HepG2 (cell line): Measurements from ENCODE around the gene OARD1. TPM values are rescaled to one million over a fixed set of nuclear protein-coding genes. Genes with fewer than 3 reads are reported as not detected.

Source experiments
- CBFB ChIP-seq: sonication (generic); formaldehyde crosslinking; IDR thresholded peaks from 2 replicates; pipeline ENCODE4 v1.4.0; 2020; ENCODE audit warnings: missing genetic modification reagents
- FOXK1 ChIP-seq: sonication (generic); formaldehyde crosslinking; IDR thresholded peaks from 2 replicates; pipeline ENCODE4 v1.4.0; 2020; ENCODE audit warnings: low read depth, missing genetic modification reagents, borderline replicate concordance
- HNRNPL ChIP-seq: fragments of 200-400 bp; formaldehyde crosslinking; IDR thresholded peaks from 2 replicates; pipeline ENCODE4 v1.6.1; 2017; ENCODE audit warnings: mild to moderate bottlenecking, low read depth, low read length
- HOXA5 ChIP-seq: sonication (generic); formaldehyde crosslinking; IDR thresholded peaks from 2 replicates; pipeline ENCODE4 v1.4.0; 2020; ENCODE audit warnings: missing genetic modification reagents
- KDM4B ChIP-seq: sonication (generic); formaldehyde crosslinking; IDR thresholded peaks from 2 replicates; pipeline ENCODE4 v1.4.0; 2020; ENCODE audit warnings: missing genetic modification reagents
- KDM5A ChIP-seq: fragments of 200-600 bp; sonication (generic); IDR thresholded peaks from 2 replicates; pipeline ENCODE4 v1.7.0; 2018; ENCODE audit warnings: antibody characterized with exemption, mild to moderate bottlenecking, low read length, borderline replicate concordance
- KLF11 ChIP-seq: IDR thresholded peaks from 2 replicates; pipeline ENCODE4 v1.6.1; 2016; ENCODE audit warnings: missing compliant biosample characterization
- MED8 ChIP-seq: sonication (generic); formaldehyde crosslinking; IDR thresholded peaks from 2 replicates; pipeline ENCODE4 v1.8.1; 2023; ENCODE audit warnings: mild to moderate bottlenecking, missing genetic modification reagents; ENCODE audit not compliant: insufficient replicate concordance
- NONO ChIP-seq, 2 experiments: fragments of 450-650 bp in 1 of 2; sonication (generic) in 1 of 2; formaldehyde crosslinking in 1 of 2; IDR thresholded peaks in 1 of 2; conservative IDR thresholded peaks in 1 of 2; 2 replicates each; pipeline versions ENCODE4 v1.6.1 to v1.8.0; 2017 to 2022; ENCODE audit warnings: mild to moderate bottlenecking in 1 of 2, missing genetic modification reagents in 1 of 2, moderate library complexity in 1 of 2
- PAF1 ChIP-seq: IDR thresholded peaks from 2 replicates; pipeline ENCODE4 v1.6.1; 2016; ENCODE audit warnings: missing genetic modification reagents, missing compliant biosample characterization
- PCBP1 ChIP-seq: fragments of 200-400 bp; formaldehyde crosslinking; IDR thresholded peaks from 2 replicates; pipeline ENCODE4 v1.6.1; 2017; ENCODE audit warnings: mild to moderate bottlenecking, low read depth, low read length, borderline replicate concordance
- RFXAP ChIP-seq: sonication (generic); formaldehyde crosslinking; IDR thresholded peaks from 2 replicates; pipeline ENCODE4 v1.4.0; 2020; ENCODE audit warnings: missing genetic modification reagents, borderline replicate concordance
- TBL1XR1 ChIP-seq: fragments of 150-350 bp; IDR thresholded peaks from 2 replicates; pipeline ENCODE4 v1.6.1; 2014; ENCODE audit warnings: borderline replicate concordance, low read length; ENCODE audit not compliant: partially characterized antibody
- TEAD3 ChIP-seq: optimal IDR thresholded peaks from 2 replicates; pipeline ENCODE3; 2016; ENCODE audit warnings: borderline replicate concordance
- ZBTB20 ChIP-seq: sonication (generic); formaldehyde crosslinking; IDR thresholded peaks from 2 replicates; pipeline ENCODE4 v1.8.1; 2023; ENCODE audit warnings: missing genetic modification reagents, low read depth, mild to moderate bottlenecking, borderline replicate concordance
- ZC3H4 ChIP-seq: sonication (generic); formaldehyde crosslinking; IDR thresholded peaks from 2 replicates; pipeline ENCODE4 v1.4.0; 2020; ENCODE audit warnings: missing genetic modification reagents, borderline replicate concordance
- ZNF468 ChIP-seq: sonication (generic); formaldehyde crosslinking; IDR thresholded peaks from 2 replicates; pipeline ENCODE4 v1.8.0; 2022; ENCODE audit warnings: mild to moderate bottlenecking, moderate library complexity, missing genetic modification reagents
- polyA plus RNA-seq, 8 experiments: library from polyadenylated mRNA; depleted of rRNA in 3 of 8; stranded (reverse) in 7 of 8; unstranded in 1 of 8; fragments of >200 nt; fragmentation: Illumina TruSeq in 4 of 8; extraction: Trizol in 4 of 8; gene quantifications; 2 replicates each; pipeline versions ENCODE4 v1.2.1 to v1.2.3, GENCODE V29; 2011 to 2016; ENCODE audit warnings: low read depth in 4 of 8, missing spikeins in 1 of 8, mixed read lengths in 1 of 8; ENCODE audit not compliant: insufficient read depth in 1 of 8
- total RNA-seq, 5 experiments: library from RNA; depleted of rRNA; stranded (reverse); fragments of >200 nt; fragmentation: Illumina TruSeq; extraction: Trizol; gene quantifications; 2 replicates each; pipeline ENCODE4 v1.2.3, GENCODE V29; 2016; ENCODE audit warnings: low read depth in 1 of 5
- TF ChIP-seq, protein P1 (sequence below): sonication (generic); formaldehyde crosslinking; IDR thresholded peaks from 2 replicates; pipeline ENCODE4 v1.4.0; 2020; ENCODE audit warnings: mild to moderate bottlenecking, missing genetic modification reagents
- TF ChIP-seq, protein P2 (sequence below): IDR thresholded peaks from 2 replicates; pipeline ENCODE4 v1.6.1; 2016
- TF ChIP-seq, protein P3 (sequence below): sonication (generic); formaldehyde crosslinking; IDR thresholded peaks from 2 replicates; pipeline ENCODE4 v1.5.0; 2020; ENCODE audit warnings: mild to moderate bottlenecking, missing genetic modification reagents
- TF ChIP-seq, protein P4 (sequence below): IDR thresholded peaks from 2 replicates; pipeline ENCODE4 v1.6.1; 2016
- TF ChIP-seq, protein P5 (sequence below): sonication (generic); formaldehyde crosslinking; IDR thresholded peaks from 2 replicates; pipeline ENCODE4 v1.8.1; 2023; ENCODE audit warnings: missing genetic modification reagents, mild to moderate bottlenecking, borderline replicate concordance
- TF ChIP-seq, protein P6 (sequence below): sonication (generic); formaldehyde crosslinking; IDR thresholded peaks from 2 replicates; pipeline ENCODE4 v1.8.0; 2023; ENCODE audit warnings: mild to moderate bottlenecking, missing genetic modification reagents
- TF ChIP-seq, protein P7 (sequence below): sonication (generic); formaldehyde crosslinking; IDR thresholded peaks from 2 replicates; pipeline ENCODE4 v1.5.0; 2020; ENCODE audit warnings: mild to moderate bottlenecking, low read depth, missing genetic modification reagents, borderline replicate concordance

Gene OARD1
- total and polyA plus RNA-seq, 2 of the 13 experiments (the other 11 are each of a cell fraction or from before 2014, with no cell fraction given): 18.4 to 49.0 TPM

DNA sequence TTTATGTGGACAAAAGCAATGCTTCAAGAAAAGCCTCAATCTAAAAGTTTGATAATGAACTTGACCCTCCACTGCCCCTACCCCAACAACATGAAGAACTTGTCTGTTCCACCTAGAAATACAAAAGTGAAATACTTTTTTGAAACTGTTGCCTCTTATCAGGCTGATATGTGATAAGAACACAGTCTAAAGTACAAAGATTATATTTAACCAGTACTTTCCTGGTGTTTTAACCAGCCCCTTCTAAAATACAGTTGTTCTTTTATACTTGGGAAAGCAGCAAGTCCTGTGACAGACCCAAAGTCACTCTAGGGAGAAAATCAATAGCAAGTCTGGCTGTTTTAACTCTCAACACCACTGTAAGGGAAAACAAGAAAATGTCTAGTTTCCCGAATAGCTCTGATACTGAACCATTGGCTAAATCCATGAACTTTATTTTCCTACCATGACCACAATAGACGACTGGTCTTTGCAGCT is 6.6 kb downstream of the OARD1 start (continued):
- TF ChIP-seq, protein P1, sequence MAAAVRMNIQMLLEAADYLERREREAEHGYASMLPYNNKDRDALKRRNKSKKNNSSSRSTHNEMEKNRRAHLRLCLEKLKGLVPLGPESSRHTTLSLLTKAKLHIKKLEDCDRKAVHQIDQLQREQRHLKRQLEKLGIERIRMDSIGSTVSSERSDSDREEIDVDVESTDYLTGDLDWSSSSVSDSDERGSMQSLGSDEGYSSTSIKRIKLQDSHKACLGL (CRISPR knock-in tag): no peak
- no peak for TF ChIP-seq RFXAP
- peak; percentile 74; the same call in 1 of the 2 replicates for TF ChIP-seq FOXK1 (CRISPR knock-in tag)
- TF ChIP-seq, protein P2, sequence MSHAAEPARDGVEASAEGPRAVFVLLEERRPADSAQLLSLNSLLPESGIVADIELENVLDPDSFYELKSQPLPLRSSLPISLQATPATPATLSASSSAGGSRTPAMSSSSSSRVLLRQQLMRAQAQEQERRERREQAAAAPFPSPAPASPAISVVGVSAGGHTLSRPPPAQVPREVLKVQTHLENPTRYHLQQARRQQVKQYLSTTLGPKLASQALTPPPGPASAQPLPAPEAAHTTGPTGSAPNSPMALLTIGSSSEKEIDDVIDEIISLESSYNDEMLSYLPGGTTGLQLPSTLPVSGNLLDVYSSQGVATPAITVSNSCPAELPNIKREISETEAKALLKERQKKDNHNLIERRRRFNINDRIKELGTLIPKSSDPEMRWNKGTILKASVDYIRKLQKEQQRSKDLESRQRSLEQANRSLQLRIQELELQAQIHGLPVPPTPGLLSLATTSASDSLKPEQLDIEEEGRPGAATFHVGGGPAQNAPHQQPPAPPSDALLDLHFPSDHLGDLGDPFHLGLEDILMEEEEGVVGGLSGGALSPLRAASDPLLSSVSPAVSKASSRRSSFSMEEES (CRISPR knock-in tag): peak; percentile 95
- TF ChIP-seq ZNF468 (CRISPR knock-in tag): no peak
- TF ChIP-seq KLF11: peak; percentile 72
- TF ChIP-seq, protein P3, sequence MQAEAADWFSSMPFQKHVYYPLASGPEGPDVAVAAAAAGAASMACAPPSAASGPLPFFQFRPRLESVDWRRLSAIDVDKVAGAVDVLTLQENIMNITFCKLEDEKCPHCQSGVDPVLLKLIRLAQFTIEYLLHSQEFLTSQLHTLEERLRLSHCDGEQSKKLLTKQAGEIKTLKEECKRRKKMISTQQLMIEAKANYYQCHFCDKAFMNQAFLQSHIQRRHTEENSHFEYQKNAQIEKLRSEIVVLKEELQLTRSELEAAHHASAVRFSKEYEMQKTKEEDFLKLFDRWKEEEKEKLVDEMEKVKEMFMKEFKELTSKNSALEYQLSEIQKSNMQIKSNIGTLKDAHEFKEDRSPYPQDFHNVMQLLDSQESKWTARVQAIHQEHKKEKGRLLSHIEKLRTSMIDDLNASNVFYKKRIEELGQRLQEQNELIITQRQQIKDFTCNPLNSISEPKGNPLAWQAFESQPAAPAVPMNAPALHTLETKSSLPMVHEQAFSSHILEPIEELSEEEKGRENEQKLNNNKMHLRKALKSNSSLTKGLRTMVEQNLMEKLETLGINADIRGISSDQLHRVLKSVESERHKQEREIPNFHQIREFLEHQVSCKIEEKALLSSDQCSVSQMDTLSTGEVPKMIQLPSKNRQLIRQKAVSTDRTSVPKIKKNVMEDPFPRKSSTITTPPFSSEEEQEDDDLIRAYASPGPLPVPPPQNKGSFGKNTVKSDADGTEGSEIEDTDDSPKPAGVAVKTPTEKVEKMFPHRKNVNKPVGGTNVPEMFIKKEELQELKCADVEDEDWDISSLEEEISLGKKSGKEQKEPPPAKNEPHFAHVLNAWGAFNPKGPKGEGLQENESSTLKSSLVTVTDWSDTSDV (CRISPR knock-in tag): no peak
- TF ChIP-seq, protein P4, sequence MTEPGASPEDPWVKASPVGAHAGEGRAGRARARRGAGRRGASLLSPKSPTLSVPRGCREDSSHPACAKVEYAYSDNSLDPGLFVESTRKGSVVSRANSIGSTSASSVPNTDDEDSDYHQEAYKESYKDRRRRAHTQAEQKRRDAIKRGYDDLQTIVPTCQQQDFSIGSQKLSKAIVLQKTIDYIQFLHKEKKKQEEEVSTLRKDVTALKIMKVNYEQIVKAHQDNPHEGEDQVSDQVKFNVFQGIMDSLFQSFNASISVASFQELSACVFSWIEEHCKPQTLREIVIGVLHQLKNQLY: peak; percentile 67
- no peak for TF ChIP-seq MED8 (CRISPR knock-in tag)
- no peak for TF ChIP-seq HNRNPL
- TF ChIP-seq, protein P5, sequence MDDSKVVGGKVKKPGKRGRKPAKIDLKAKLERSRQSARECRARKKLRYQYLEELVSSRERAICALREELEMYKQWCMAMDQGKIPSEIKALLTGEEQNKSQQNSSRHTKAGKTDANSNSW (CRISPR knock-in tag): no peak
- no peak for TF ChIP-seq ZC3H4 (CRISPR knock-in tag)
- no peak for TF ChIP-seq PAF1 (CRISPR knock-in tag)
- TF ChIP-seq, protein P6, sequence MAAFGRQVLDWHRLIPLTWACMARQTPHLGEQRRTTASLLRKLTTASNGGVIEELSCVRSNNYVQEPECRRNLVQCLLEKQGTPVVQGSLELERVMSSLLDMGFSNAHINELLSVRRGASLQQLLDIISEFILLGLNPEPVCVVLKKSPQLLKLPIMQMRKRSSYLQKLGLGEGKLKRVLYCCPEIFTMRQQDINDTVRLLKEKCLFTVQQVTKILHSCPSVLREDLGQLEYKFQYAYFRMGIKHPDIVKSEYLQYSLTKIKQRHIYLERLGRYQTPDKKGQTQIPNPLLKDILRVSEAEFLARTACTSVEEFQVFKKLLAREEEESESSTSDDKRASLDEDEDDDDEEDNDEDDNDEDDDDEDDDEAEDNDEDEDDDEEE (CRISPR knock-in tag): no peak
- no peak for TF ChIP-seq NONO (IDR thresholded peaks at IDR 0.05)
- TF ChIP-seq NONO (CRISPR knock-in tag; conservative IDR thresholded peaks at IDR 0.05): peak; percentile 73; the same call in 1 of the 2 replicates
- TF ChIP-seq TBL1XR1: peak; percentile 96
- TF ChIP-seq PCBP1: no peak
- TF ChIP-seq CBFB (CRISPR knock-in tag): peak; percentile 44
- TF ChIP-seq KDM4B (CRISPR knock-in tag): no peak
- TF ChIP-seq KDM5A: no peak; the same call in 1 of the 2 replicates
- TF ChIP-seq HOXA5 (CRISPR knock-in tag): no peak; the same call in 1 of the 2 replicates
- TF ChIP-seq TEAD3 (CRISPR knock-in tag): no peak
- TF ChIP-seq ZBTB20 (CRISPR knock-in tag): no peak
- TF ChIP-seq, protein P7, sequence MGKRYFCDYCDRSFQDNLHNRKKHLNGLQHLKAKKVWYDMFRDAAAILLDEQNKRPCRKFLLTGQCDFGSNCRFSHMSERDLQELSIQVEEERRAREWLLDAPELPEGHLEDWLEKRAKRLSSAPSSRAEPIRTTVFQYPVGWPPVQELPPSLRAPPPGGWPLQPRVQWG (CRISPR knock-in tag): no peak
